ENCODE results near the gene DSC3.

Gene DSC3

DNA sequence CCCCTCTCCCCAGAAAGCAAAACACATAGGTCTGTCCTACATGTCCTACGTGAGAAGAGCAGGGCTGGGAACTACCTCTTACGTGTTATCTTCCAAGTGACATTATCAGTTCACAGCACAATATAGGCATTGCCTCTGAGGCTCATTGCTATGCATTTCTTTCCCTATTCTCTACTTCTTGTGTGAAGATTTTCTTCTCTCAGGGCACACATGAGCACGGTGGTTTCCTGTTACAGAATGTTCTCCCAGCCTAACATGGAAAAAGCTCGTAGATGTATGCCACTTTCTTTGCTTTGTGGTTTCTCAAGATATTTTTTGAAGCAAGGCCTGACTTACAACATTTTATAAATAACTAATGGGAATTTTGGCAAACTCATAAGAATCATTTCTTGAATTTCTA, 19.4 kb upstream of the DSC3 start:
- Histone ChIP-seq H3K4me1 (no peaks in the 10 kb centered on the region), H3K36me3 (no peaks in the 10 kb centered on the region), H3K9me3 (no peaks in the 10 kb centered on the region), H3K27me3 (no peaks in the 10 kb centered on the region), H3K27ac (no peak overlapping the region), H4K20me1 (no peaks in the 10 kb centered on the region), H3K9ac (no peak overlapping the region), H3K4me2 (no peak overlapping the region), H3K4me3 (no peak overlapping the region)
- TF ChIP-seq Cebpa-rat (IDR thresholded peaks at IDR 0.05): no peak

DNA sequence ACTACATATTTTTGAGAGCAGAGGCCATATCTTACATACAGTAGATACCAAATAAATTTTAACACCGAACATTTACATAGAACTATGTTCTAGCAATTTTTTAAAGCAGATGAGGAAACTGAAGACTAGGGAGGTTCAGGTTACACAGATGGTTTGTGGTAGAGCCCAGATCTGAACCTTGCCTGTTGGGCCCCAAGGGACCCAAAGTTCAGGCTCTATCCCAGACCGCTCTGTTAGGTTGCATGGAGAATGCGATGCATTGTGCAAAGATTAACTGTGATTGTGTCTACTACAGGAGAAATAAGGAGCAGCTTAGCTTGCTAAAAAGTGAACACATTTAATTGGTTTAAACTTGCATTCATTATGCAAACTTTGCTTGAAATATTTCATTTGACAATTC, 16.4 kb upstream of the DSC3 start:
- no peak overlapping the region for H3K4me3 ChIP-seq

DNA sequence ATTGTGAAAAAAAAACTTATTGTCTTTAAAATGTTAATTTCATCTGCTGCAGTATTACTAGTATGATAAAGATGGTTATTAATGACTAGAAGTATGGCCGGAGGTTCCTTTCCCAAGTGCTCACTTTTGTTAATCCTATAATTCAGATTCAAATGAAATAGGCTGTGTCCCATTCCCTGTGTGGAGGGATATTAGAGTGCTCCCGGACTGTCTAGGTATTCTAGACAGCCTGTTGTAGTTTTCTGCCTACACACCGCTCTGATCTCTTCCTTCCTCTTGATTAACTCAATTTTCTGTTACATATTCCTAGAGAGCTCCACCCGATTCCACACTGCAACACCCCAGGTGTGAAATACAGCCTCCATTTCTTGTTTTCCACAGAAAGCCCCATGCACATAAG, 15.4 kb upstream of the DSC3 start:
- H3K36me3 ChIP-seq: no peaks in the 10 kb centered on the region
- H3K9ac ChIP-seq: no peak overlapping the region
- no peaks in the 10 kb centered on the region for H3K27me3 ChIP-seq
- no peak overlapping the region for H3K27ac ChIP-seq
- no peak overlapping the region for H3K4me3 ChIP-seq
- H3K4me1 ChIP-seq: no peaks in the 10 kb centered on the region
- no peaks in the 10 kb centered on the region for H4K20me1 ChIP-seq
- no peaks in the 10 kb centered on the region for H3K9me3 ChIP-seq
- H3K4me2 ChIP-seq: no peak overlapping the region
- no peak for TF ChIP-seq Cebpa-rat (IDR thresholded peaks at IDR 0.05)

More for the DNA sequence above, 16.4 kb upstream of the DSC3 start:
- H3K4me1 ChIP-seq: no peaks in the 10 kb centered on the region
- H3K9ac ChIP-seq: no peak overlapping the region
- TF ChIP-seq Cebpa-rat (IDR thresholded peaks at IDR 0.05): no peak
- no peaks in the 10 kb centered on the region for H3K36me3 ChIP-seq
- no peaks in the 10 kb centered on the region for H3K9me3 ChIP-seq
- no peaks in the 10 kb centered on the region for H3K27me3 ChIP-seq
- H3K27ac ChIP-seq: no peak overlapping the region
- H3K4me2 ChIP-seq: no peak overlapping the region
- H4K20me1 ChIP-seq: no peaks in the 10 kb centered on the region

DNA sequence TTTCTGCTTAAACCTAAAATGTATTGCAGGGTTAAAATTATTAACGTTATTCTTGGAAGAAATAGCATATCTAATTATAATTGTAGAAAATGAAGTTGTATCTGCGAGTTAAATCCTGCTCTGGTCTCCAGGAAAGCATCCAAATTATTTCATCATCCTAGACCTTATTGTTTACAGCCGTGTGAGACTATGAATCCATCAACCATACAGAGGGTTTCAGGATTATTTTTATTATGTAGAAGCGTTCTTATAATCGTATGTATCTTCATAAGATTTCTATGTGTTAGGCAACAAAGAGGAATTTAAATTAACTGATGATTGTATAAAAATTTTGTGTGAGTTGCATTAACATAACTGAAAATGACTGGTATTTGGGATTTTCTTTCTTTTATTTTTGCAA, 14.5 kb upstream of the DSC3 start:
- Histone ChIP-seq H3K27me3 (no peaks in the 10 kb centered on the region), H4K20me1 (no peaks in the 10 kb centered on the region), H3K9ac (no peak overlapping the region), H3K4me1 (no peaks in the 10 kb centered on the region), H3K9me3 (no peaks in the 10 kb centered on the region), H3K4me3 (no peak overlapping the region), H3K4me2 (no peak overlapping the region), H3K36me3 (no peaks in the 10 kb centered on the region), H3K27ac (no peak overlapping the region)
- no peak for TF ChIP-seq Cebpa-rat (IDR thresholded peaks at IDR 0.05)

DNA sequence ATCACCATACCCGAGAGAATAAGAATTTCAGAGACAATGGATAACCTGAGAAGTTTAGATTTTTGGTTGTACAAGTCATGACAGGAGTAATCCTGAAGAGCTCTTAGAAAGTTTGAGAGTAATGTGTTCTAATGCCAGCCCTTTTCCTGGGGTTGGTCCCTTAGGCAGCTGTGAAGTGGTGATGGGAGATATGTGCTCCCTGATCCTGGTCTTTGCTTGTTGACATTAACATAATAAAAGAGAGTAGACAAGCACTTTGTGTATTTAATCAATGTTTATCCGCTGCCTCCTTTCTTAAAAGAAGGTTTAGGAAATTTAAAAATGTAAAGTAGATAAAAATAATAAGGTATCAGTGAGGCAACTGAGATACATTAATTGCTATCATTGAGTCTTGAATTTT, 13.8 kb upstream of the DSC3 start:
- TF ChIP-seq Cebpa-rat (IDR thresholded peaks at IDR 0.05): no peak
- Histone ChIP-seq H3K4me2 (no peak overlapping the region), H3K27me3 (no peaks in the 10 kb centered on the region), H3K4me1 (no peaks in the 10 kb centered on the region), H3K9me3 (no peaks in the 10 kb centered on the region), H4K20me1 (no peaks in the 10 kb centered on the region), H3K9ac (no peak overlapping the region), H3K36me3 (no peaks in the 10 kb centered on the region), H3K4me3 (no peak overlapping the region), H3K27ac (no peak overlapping the region)

DNA sequence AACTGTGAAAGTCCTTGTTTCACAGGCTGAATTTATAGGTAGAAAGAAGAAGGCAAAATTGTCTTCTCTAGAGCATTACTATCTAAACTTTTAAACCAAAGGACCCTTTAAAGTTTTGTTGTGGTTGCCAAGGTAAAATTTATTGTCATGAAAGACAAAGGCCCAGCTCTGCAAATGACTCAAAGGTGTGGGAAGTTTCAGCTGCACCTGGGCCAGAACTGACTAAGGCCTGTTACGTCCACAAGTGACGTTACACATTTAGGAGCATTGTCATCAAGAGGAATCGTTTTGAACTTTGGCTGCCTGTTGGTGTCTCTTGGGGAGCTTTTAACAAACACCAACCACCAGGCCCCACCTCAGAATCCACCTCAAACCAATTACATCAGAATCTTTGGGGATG, 8.1 kb upstream of the DSC3 start:
- H3K4me3 ChIP-seq: no peak overlapping the region
- no peaks in the 10 kb centered on the region for H4K20me1 ChIP-seq
- no peak overlapping the region for H3K27ac ChIP-seq
- no peak overlapping the region for H3K9ac ChIP-seq
- H3K4me2 ChIP-seq: no peak overlapping the region
- 0 out of 2 replicates have a peak, but pooled peaks cover 4% of the 10 kb centered on the region for H3K4me1 ChIP-seq
- no peaks in the 10 kb centered on the region for H3K36me3 ChIP-seq
- H3K9me3 ChIP-seq: no peaks in the 10 kb centered on the region
- TF ChIP-seq Cebpa-rat (IDR thresholded peaks at IDR 0.05): no peak
- no peaks in the 10 kb centered on the region for H3K27me3 ChIP-seq

DNA sequence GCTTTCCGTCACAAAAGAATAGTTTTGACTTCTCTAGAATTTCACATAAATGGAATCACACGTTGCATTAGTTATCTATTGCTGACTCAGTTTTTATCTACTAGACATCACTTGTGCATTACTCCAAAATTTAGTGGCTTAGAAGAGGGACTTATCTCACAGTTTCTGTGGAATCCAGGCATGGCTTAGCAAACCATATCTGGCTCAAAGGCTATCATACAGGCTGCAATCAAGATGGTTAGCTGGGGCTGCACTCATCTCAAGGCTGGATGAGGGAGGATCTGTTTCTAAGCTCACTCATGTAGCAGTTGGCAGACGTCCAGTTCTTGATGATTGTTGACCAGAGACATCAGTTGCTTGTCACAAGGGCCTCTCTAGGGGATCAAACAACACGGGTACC, 6.6 kb upstream of the DSC3 start:
- no peak overlapping the region for H3K27ac ChIP-seq
- no peak for TF ChIP-seq Cebpa-rat (IDR thresholded peaks at IDR 0.05)
- H3K27me3 ChIP-seq: no peaks in the 10 kb centered on the region

DNA sequence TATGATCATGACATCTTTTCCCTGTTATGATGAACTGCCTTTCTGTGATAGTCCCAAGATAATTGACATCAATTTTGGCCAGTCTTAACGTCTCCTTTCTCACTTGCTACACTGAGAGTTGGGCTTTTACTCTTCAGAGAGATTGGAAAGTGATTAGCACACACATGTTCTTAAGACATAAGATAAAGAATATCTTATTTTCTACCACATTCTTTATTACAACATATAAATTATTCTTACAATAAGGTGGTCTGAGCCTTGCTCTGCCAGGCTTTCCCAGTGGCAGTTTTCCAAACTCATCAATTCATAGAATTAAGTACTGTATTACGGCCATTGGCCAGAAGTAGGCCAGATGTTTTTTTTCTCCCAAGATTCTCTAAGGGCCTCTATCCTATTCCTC, 5.7 kb upstream of the DSC3 start:
- no peak overlapping the region for H3K4me3 ChIP-seq
- no peak for TF ChIP-seq Cebpa-rat (IDR thresholded peaks at IDR 0.05)
- H3K4me1 ChIP-seq: 0 out of 2 replicates have a peak, but pooled peaks cover 4% of the 10 kb centered on the region
- H3K9me3 ChIP-seq: peaks cover 5% of the 10 kb centered on the region; the same call in 1 of the 2 replicates
- H3K27ac ChIP-seq: no peak overlapping the region
- H3K27me3 ChIP-seq: no peaks in the 10 kb centered on the region
- H3K36me3 ChIP-seq: no peaks in the 10 kb centered on the region
- H3K4me2 ChIP-seq: no peak overlapping the region
- no peaks in the 10 kb centered on the region for H4K20me1 ChIP-seq
- no peak overlapping the region for H3K9ac ChIP-seq

More for the DNA sequence above, 6.6 kb upstream of the DSC3 start:
- Histone ChIP-seq H3K4me3 (no peak overlapping the region), H3K36me3 (no peaks in the 10 kb centered on the region), H3K9ac (no peak overlapping the region), H3K9me3 (no peaks in the 10 kb centered on the region), H3K4me1 (0 out of 2 replicates have a peak, but pooled peaks cover 4% of the 10 kb centered on the region), H4K20me1 (no peaks in the 10 kb centered on the region), H3K4me2 (0 out of 2 replicates have a peak overlapping the region, but pooled peaks have one; percentile 8)

DNA sequence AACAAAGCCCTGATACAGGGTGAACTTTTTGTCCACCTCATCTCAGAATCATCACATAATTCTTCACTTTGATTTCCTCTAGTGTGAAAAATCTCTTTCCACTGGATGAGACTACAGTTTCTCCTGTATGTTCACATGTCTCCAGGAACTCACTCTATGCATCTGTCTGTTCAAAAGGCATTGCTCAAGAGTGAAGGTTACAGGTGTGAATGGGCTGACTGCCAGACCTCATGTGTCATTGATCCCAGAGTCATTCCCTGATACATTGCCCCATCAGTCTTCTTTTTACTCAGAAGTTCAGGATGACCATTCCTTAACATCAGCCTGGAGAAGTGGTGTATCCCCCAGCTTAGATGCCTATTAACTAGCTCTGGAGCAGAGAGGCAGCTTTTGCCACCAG, 4.4 kb upstream of the DSC3 start:
- Histone ChIP-seq H3K36me3 (no peaks in the 10 kb centered on the region), H3K27me3 (no peaks in the 10 kb centered on the region)
- no peak for TF ChIP-seq Cebpa-rat (IDR thresholded peaks at IDR 0.05)

DNA sequence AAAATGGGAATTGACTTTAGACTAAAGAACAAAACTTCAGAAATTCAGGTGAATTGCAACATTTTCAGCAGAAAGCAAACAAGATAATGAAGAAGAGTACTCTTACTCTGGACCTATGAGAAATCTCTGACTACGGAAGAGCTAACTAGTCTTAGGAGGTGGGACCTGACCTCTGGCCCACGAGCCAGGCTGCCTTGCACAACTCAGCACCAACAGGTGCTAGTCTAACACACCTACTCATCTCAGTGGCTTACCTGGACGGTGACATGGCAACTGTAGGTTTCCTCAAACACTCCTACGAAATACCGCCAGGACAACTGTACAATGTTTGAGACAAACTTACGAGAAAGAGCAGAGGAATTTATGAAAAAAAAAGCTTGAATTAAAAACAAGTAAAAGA, 3.1 kb upstream of the DSC3 start:
- Histone ChIP-seq H3K27ac (no peak overlapping the region), H3K9ac (no peak overlapping the region), H3K27me3 (no peaks in the 10 kb centered on the region), H3K4me2 (no peak overlapping the region), H3K36me3 (no peaks in the 10 kb centered on the region), H3K9me3 (peaks cover 25% of the 10 kb centered on the region), H4K20me1 (no peaks in the 10 kb centered on the region), H3K4me3 (no peak overlapping the region), H3K4me1 (0 out of 2 replicates have a peak, but pooled peaks cover 4% of the 10 kb centered on the region)
- no peak for TF ChIP-seq Cebpa-rat (IDR thresholded peaks at IDR 0.05)

More for the DNA sequence above, 4.4 kb upstream of the DSC3 start:
- Histone ChIP-seq H3K4me2 (no peak overlapping the region), H3K4me1 (0 out of 2 replicates have a peak, but pooled peaks cover 4% of the 10 kb centered on the region), H4K20me1 (no peaks in the 10 kb centered on the region), H3K27ac (no peak overlapping the region), H3K4me3 (no peak overlapping the region), H3K9ac (no peak overlapping the region), H3K9me3 (peaks cover 18% of the 10 kb centered on the region)

DNA sequence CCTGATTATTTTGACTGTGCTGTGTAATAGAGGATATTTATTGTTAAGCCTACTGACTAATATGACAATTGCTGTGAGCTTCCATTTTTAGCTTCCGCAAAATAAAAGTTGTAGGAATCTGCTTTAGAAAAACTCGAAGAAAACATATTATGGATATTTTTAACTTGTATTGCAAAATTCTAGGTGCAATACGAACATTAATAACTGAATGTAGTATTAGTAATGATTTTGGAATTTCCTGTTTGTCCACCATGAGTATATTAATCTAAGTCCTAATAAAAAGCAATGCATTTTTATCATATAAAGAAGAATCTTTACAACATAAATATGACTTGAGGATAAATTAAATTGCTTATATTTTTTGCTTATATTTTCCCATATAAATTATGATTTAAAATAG, 2.4 kb upstream of the DSC3 start:
- no peak for TF ChIP-seq Cebpa-rat (IDR thresholded peaks at IDR 0.05)
- Histone ChIP-seq H4K20me1 (no peaks in the 10 kb centered on the region), H3K36me3 (no peaks in the 10 kb centered on the region), H3K9ac (no peak overlapping the region), H3K27me3 (no peaks in the 10 kb centered on the region), H3K4me2 (no peak overlapping the region), H3K4me3 (no peak overlapping the region), H3K4me1 (0 out of 2 replicates have a peak, but pooled peaks cover 4% of the 10 kb centered on the region), H3K27ac (no peak overlapping the region), H3K9me3 (peaks cover 25% of the 10 kb centered on the region)
